Esophagus muscularis mucosa (tissue), 4 donors: Measurements from ENCODE around the gene KDELR1. TPM values are rescaled to one million over a fixed set of nuclear protein-coding genes. Genes with fewer than 3 reads are reported as not detected.

Experiments used
- DNase-seq: peaks from one replicate; pipeline ENCODE4 v3.0.0-alpha.2; 2017; ENCODE audit errors: extremely low spot score
- H3K27ac ChIP-seq, 4 donors: fragments of 200-600 bp; sonication (generic); replicated peaks in 1 of 4; 1 replicate in 3 of 4; 2 replicates in 1 of 4; pipeline ENCODE4 v1.5.1; 2016 to 2019; ENCODE audit warnings: mild to moderate bottlenecking in 1 of 4
- H3K27me3 ChIP-seq, 4 donors: fragments of 200-600 bp; sonication (generic); one replicate each; pipeline versions ENCODE4 v1.5.1 to v1.6.0; 2016 to 2019
- H3K36me3 ChIP-seq, 4 donors: fragments of 200-600 bp; sonication (generic); one replicate each; pipeline ENCODE4 v1.5.1; 2016 to 2019
- H3K4me1 ChIP-seq, 4 donors: fragments of 200-600 bp; sonication (generic); one replicate each; pipeline ENCODE4 v1.5.1; 2016 to 2019
- H3K4me3 ChIP-seq, 4 donors: fragments of 200-600 bp; sonication (generic); 1 replicate in 2 of 4; 2 replicates in 2 of 4; pipeline ENCODE4 v1.5.1; 2016 to 2019; ENCODE audit warnings: mild to moderate bottlenecking in 4 of 4, moderate library complexity in 1 of 4
- H3K9me3 ChIP-seq, 4 donors: fragments of 200-600 bp; sonication (generic); 1 replicate in 3 of 4; 2 replicates in 1 of 4; pipeline ENCODE4 v1.5.1; 2016 to 2019
- EP300 ChIP-seq: sonication (generic); formaldehyde crosslinking; IDR thresholded peaks from one replicate; pipeline ENCODE4 v1.6.1; 2017; ENCODE audit warnings: antibody characterized with exemption
- POLR2A ChIP-seq: fragments of 450-650 bp; IDR thresholded peaks from one replicate; pipeline ENCODE4 v1.6.1; 2017; ENCODE audit warnings: antibody characterized with exemption, moderate library complexity, mild to moderate bottlenecking, low read depth
- POLR2AphosphoS5 ChIP-seq, 2 donors: sonication (generic); formaldehyde crosslinking; IDR thresholded peaks; one replicate each; pipeline ENCODE4 v1.6.1; 2017; ENCODE audit warnings: antibody characterized with exemption in 2 of 2
- WGBS: methylation state at CpG from one replicate; pipeline ENCODE4 v1.1.5; 2018; 5-methylcytosine and 5-hydroxymethylcytosine counted together
- intact Hi-C: fragments of 100-400 bp; cut with DNase I; formaldehyde crosslinking; loops from one replicate; pipeline ENCODE4 v1.15.1; 2023
- total RNA-seq, 4 donors: library from RNA; depleted of rRNA; stranded (reverse); fragments of >200 nt; gene quantifications; one replicate each; pipeline versions ENCODE4 v1.1.0 to v1.2.1, GENCODE V29; 2016
- TF ChIP-seq, protein P1 (sequence below), 3 experiments: fragments of 200-600 bp in 2 of 3; fragments of 450-650 bp in 1 of 3; sonication (generic) in 2 of 3; IDR thresholded peaks; one replicate each; pipeline ENCODE4 v1.5.1; 2017 to 2019; ENCODE audit warnings: antibody characterized with exemption in 3 of 3, mild to moderate bottlenecking in 2 of 3, moderate library complexity in 1 of 3

The KDELR1 gene
- total RNA-seq, 4 donors from 2014 or later: 55.2 to 105 (median 77.6) TPM

DNA sequence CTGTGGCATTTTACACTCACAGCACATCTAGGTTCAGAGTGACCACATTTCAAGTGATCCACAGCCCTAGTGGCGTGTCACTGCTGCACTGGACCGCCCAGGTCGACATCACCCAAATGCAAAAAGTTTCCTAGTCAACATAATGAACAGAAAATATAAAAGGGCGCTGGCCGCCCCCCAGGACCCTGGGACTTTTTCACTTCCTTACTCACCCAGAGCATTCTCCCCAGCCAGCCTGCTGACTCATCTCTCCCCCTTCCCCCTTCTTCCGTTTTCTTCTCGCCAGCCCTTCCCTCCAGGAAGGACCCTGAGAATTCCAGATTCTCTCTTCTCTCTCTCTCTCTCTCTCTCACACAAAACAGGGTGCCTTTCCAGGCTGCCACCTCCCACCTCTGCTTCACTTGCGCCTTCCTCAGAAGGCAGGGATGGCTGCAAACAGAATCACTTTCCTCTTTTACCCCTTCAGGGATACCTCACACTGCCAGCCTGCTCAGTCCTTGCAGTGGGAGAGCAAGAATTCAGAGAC is 33.4 kb upstream of the KDELR1 start:
- Histone ChIP-seq H3K4me3 (no peak overlapping the region), H3K9me3 (no peaks in the 10 kb centered on the region), H3K4me1 (no peaks in the 10 kb centered on the region), H3K36me3 (no peaks in the 10 kb centered on the region), H3K27ac (no peak overlapping the region), H3K27me3 (no peaks in the 10 kb centered on the region)
- TF ChIP-seq EP300 (no peak), POLR2AphosphoS5 (IDR thresholded peaks at IDR 0.05) (no peak), POLR2A (no peak)
- TF ChIP-seq, protein P1, sequence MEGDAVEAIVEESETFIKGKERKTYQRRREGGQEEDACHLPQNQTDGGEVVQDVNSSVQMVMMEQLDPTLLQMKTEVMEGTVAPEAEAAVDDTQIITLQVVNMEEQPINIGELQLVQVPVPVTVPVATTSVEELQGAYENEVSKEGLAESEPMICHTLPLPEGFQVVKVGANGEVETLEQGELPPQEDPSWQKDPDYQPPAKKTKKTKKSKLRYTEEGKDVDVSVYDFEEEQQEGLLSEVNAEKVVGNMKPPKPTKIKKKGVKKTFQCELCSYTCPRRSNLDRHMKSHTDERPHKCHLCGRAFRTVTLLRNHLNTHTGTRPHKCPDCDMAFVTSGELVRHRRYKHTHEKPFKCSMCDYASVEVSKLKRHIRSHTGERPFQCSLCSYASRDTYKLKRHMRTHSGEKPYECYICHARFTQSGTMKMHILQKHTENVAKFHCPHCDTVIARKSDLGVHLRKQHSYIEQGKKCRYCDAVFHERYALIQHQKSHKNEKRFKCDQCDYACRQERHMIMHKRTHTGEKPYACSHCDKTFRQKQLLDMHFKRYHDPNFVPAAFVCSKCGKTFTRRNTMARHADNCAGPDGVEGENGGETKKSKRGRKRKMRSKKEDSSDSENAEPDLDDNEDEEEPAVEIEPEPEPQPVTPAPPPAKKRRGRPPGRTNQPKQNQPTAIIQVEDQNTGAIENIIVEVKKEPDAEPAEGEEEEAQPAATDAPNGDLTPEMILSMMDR (IDR thresholded peaks at IDR 0.05): no peak
- DNase-seq: no peak
- WGBS: 31% methylated on average over 8 of the region's 8 CpGs
- intact Hi-C loops: no loop called here

DNA sequence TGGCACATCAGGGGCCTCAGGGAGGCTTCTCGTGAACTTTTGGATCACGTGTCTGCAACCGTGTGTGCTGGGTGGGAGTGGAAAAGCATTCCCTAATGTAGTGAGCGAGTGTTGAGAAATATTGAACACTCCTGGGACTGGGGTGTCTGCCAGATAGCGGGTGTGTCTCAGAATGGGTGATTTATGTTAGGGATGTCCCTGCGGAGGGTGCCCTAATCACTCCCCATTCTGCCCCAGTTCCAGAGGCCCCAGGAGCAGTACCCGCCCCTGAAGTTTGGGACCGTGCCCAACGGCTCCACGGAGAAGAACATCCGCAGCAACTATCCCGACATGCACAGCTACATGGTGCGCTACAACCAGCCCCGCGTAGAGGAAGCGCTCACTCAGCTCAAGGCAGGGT is 30.2 kb upstream of the KDELR1 start:
- Histone ChIP-seq H3K4me3 (no peak overlapping the region), H3K4me1 (peaks cover 0 to 2% (median 0%) of the 10 kb centered on the region in 4 donors), H3K9me3 (no peaks in the 10 kb centered on the region), H3K36me3 (no peaks in the 10 kb centered on the region), H3K27me3 (peaks cover 0 to 27% (median 7%) of the 10 kb centered on the region in 4 donors), H3K27ac (no peak overlapping the region)
- 55% methylated on average over 5 of the region's 16 CpGs for WGBS
- intact Hi-C loops: no loop called here
- TF ChIP-seq, protein P1 (IDR thresholded peaks at IDR 0.05): no peak
- TF ChIP-seq POLR2AphosphoS5 (IDR thresholded peaks at IDR 0.05): no peak
- no peak for TF ChIP-seq POLR2A
- no peak for TF ChIP-seq EP300
- no peak for DNase-seq

DNA sequence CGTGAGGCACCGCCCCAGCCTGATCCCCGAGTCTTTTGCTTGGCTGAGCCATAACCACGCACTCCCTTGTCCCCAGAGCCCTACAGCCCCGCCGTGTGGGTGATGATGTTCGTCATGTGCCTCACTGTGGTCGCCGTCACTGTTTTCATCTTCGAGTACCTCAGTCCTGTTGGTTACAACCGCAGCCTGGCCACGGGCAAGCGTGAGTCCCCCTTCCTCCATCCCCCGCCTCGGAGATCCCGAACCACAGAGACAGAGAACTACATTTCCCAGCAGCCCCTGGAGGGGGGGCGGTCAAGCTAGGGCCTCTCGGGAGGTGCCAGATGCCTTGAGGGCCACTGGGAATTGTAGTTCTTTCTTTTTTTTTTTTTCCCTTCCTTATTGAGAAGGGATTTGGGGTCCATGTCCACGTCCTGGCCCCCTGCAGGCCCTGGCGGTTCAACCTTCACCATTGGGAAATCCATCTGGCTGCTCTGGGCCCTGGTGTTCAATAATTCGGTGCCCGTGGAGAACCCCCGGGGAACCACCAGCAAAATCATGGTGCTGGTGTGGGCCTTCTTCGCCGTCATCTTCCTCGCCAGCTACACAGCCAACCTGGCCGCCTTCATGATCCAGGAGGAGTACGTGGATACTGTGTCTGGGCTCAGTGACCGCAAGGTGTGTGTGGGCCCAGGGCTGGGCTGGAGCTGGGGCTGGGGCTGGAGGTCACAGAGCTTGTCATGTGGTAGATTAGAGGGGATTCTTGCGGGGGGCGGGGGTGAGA is 28.0 kb upstream of the KDELR1 start:
- TF ChIP-seq POLR2A (no peak), EP300 (no peak), POLR2AphosphoS5 (IDR thresholded peaks at IDR 0.05) (no peak)
- TF ChIP-seq, protein P1 (IDR thresholded peaks at IDR 0.05): no peak
- Histone ChIP-seq H3K27ac (no peak overlapping the region), H3K4me1 (peaks cover 4 to 17% (median 16%) of the 10 kb centered on the region in 4 donors), H3K27me3 (peaks cover 0 to 49% (median 24%) of the 10 kb centered on the region in 4 donors), H3K9me3 (no peaks in the 10 kb centered on the region), H3K4me3 (no peak overlapping the region), H3K36me3 (no peaks in the 10 kb centered on the region)
- no peak for DNase-seq
- intact Hi-C loops: no loop called here
- WGBS: 72% methylated on average over 30 of the region's 31 CpGs

DNA sequence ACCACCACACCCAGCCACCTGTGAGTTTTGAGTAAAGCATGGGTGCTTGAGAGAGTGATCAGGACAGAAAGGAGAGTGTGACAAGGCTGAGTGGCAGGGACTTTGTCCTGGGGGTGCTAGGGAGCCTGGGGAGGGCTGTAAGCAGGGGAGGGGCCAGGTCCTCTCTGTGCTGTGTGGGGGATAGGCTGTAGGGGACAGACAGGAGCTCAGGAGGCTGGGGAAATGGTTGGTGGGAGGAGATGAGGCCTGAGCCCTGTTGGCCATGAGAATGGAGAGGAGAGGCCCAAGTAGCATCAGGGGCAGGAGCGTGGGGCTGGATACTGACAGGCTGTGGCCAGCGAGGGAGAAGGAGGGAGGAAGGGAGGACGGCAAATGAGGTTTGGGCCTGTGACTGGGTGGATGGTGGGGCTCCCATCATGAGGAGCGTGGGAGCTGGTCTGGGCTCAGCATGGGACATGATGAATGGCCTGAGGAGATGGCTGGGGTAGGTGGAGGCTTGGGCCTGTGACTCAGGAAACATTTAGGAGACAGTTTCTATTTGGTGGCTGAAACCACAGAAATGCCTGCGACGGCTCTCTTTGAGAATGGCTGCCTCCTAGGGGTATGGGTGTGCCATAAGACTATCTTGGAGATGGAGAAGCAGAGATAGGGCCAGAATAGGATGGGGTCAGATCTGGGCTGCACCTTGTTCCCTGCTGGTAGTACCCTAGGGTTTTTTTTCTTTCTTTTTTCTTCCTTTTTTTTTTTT is 27.1 kb upstream of the KDELR1 start:
- no peak for DNase-seq
- intact Hi-C loops: no loop called here
- H3K4me1 ChIP-seq: peaks cover 4 to 19% (median 17%) of the 10 kb centered on the region in 4 donors
- H3K27me3 ChIP-seq: peaks cover 0 to 57% (median 30%) of the 10 kb centered on the region in 4 donors
- 78% methylated on average over 6 of the region's 6 CpGs for WGBS
- H3K4me3 ChIP-seq: no peak overlapping the region
- no peaks in the 10 kb centered on the region for H3K9me3 ChIP-seq
- no peak overlapping the region for H3K27ac ChIP-seq
- TF ChIP-seq, protein P1 (IDR thresholded peaks at IDR 0.05): no peak
- TF ChIP-seq EP300 (no peak), POLR2A (no peak), POLR2AphosphoS5 (IDR thresholded peaks at IDR 0.05) (no peak)
- no peaks in the 10 kb centered on the region for H3K36me3 ChIP-seq
